OCI-M2 (cell line): ENCODE results near the gene ZBTB44.
"Not testable (repeated sequence)": the region's sequence is repeated elsewhere in the genome, so short reads cannot be mapped to it uniquely, and the experiment has no call there.

Source experiments
- DNase-seq: peaks from one replicate; lab custom pipeline; 2025; ENCODE audit not compliant: unreplicated experiment; lab: John Stamatoyannopoulos, UW

The ZBTB44 gene

DNA sequence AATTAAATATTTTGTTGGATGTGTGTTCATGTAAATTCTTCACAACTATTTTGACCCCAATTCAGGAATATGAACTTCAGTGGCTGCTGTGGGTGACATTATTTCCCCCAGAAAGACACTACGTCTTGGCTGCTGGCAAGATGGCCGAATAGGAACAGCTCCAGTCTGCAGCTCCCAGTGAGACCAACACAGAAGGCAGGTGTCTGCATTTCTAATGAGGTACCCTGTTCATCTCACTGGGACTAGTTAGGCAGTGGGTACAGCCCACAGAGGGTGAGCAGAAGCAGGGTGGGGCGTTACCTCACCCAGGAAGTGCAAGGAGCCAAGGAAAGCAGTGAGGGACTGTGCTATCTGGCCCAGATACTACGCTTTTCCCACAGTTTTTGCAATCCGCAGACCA is 65.3 kb downstream of the ZBTB44 start:
- no peak for DNase-seq

- DNase-seq = no peak
Measured at GRCh38 chr11:130247319-130247718, 67.4 kb downstream of the ZBTB44 start.

GRCh38 chr11:130246738-130247137 is 68.0 kb downstream of the ZBTB44 start:
- DNase-seq = no peak

GRCh38 chr11:130246270-130246669 is 68.4 kb downstream of the ZBTB44 start:
- no peak for DNase-seq

GRCh38 chr11:130245375-130245774 is 69.3 kb downstream of the ZBTB44 start:
- DNase-seq = not testable (repeated sequence)

DNA sequence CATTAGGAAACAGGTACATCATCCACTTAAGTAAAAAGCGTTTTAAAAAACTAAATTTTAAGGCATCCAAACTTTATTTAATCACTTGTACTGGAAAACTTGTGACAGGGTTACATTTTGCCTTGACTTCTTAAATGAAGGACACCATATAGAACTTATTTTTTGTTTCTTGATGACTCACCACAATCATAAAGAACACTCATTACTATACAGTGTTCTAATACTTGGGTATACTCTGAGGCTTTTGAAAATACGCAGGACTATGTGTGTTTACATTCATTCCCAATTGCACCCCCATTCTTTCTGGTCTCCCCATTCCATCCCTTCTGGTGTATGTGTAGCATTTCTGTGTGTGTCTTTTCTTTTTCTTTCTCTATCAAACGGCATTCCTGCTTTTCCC is 69.9 kb downstream of the ZBTB44 start:
- no peak for DNase-seq

- no peak for DNase-seq
Measured at GRCh38 chr11:130243816-130244215, 70.9 kb downstream of the ZBTB44 start.

DNA sequence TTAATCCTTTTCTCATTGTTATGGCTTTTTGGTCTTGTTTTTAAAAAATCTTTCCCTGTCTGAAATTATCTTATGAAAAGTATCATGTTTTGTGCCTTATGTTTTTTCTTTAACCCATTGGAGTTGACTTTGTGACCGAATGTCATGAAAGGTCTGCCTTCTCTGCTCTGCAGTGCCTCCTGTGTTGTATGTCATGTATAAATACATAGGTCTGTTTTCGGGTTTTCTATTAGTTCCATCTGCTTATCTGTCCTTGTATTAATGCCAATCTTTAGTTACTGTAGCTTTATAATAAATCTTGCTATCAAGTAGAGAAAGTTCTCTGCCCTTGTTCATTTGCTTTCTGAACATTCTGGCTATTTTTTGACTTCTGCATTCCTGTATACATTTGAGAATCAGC is 73.0 kb downstream of the ZBTB44 start:
- DNase-seq = no peak

DNA sequence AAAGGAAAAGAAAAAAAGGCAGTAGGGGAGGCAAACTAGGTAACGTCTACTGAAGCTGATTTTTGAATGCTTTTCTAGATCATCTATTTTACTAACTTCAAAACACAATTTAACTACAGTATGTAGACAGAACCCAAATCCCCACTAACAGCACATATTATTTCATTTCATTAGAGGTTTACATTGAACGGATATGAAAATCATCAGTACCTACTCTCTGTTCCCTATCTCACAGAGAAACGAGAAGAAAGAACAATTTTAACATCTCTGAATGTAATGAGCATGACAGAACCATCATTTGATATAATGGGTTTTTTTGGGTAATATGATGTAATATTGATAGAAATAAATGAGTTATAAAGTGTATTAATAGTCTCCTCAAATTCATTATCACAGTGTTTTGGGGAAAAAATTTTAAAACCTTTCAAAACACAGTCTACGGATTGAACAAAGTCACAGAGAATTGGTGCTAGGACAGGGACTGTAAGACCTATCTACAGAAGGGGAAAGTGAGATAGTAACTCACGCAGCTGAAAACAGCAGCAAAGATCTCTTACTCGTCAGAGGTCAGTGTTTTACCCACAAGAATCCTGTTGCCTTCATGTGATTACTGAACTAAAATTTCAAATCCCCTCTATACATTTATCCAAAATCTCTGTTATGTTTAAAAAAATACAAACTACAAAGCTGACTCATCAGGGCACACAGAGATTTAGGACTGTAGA is 77.3 kb downstream of the ZBTB44 start:
- DNase-seq = no peak

- DNase-seq = no peak
Measured at GRCh38 chr11:130234315-130234714, 80.4 kb downstream of the ZBTB44 start.

GRCh38 chr11:130233888-130234287 is 80.8 kb downstream of the ZBTB44 start:
- DNase-seq = not testable (repeated sequence)

GRCh38 chr11:130233486-130233885 is 81.2 kb downstream of the ZBTB44 start:
- DNase-seq = not testable (repeated sequence)

DNA sequence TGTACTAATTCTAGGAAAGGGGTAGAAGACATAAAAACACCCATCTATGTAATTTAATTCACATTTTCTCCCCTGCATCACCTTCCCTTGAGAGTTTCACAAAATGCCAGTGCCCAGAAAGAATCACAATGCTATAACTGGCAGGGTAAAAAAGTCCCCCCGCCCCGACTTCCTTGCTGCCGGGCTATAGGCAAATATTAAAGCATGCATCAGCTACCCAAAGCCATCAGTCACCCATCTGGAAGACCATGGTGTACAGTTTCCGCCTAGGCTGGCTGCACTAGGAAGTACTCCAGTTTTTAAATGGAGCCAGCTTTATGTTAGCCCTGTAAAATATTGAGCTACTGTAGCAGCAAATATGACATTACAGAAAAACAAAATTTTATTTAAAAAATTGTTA is 87.3 kb downstream of the ZBTB44 start:
- DNase-seq = no peak

GRCh38 chr11:130223291-130223971 is 91.3 kb downstream of the ZBTB44 start:
- no peak for DNase-seq

DNA sequence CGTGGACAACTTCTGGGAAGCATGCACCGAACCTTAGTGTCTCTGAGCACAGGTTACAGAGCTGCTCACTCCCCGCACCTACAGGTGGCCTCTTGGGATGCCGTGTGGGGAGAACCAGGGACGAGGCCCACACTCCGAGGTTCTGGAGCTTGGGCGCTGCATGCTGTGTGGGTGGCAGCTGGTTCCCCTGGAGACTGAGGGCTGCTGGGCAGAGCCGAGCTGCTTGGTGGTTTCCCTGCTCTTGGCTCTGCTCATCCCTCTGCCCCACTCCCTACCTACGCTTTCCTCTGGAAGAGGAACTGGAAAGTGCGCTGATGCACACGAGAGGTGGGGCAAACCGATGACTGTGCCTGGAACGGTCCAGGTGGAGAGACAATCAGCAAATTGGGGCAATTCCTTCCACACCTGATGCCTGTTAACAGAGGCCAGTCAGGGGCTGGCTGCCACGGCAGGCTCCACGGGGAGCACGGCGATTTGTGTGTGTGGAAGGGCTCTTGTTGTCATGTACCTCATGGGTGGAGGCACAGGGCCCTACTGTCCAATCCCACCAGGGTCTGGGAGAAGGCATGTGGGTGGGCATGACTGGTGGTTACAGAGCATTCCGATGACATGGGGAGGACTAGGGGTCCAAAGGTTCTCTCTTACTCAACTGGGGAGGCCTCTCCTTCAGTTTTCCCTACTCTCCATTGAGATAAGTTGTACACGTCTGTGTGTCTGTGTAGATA is 94.2 kb downstream of the ZBTB44 start:
- DNase-seq = no peak

DNA sequence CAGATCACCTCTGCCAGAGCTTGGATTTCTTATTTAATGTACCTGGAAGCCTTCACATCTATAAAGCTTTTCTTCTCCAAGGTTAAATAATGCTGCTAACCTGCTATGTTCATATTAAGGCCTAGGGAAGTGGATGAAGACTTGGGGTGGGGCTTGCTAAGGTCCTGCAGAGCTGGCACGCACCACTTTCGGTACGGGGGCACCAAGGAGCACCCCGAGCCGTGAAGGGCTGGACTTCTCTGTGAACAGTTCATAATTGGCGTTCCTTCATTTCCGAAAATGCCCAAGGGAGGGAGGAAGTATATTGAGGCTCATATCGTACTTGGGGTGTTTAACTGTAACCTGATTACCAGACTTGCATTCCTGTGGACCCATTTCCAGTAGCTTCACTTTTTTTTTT is 95.6 kb downstream of the ZBTB44 start:
- no peak for DNase-seq

DNA sequence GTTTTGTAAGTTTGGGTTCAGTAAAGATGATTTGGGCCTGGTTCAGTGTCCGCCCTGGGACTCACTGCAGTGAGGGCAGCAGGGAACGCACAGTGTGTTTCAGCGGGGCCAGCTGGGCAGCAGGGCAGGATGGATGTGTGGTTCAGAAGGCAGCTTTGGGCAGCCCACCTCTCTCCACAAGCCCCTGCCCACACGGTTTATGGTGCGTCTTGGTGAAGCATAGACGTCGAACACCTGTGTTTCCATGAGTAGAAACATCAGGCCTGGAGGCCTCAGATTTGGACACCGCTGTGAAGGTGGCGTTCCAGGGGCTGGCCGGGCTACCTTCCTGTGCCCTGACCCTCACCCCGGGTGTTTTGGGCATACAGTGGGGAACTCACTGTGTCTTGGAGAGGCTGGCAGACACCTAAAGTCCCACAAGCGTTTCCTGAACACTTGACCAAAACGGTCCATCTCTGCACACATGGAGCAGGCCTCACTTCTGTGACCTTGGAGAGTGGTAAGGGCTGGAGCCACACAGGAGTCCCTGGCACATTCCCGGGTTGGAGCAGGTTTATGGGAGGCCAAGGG is 96.1 kb downstream of the ZBTB44 start:
- DNase-seq = no peak

GRCh38 chr11:130217133-130218031 is 97.3 kb downstream of the ZBTB44 start:
- no peak for DNase-seq

DNA sequence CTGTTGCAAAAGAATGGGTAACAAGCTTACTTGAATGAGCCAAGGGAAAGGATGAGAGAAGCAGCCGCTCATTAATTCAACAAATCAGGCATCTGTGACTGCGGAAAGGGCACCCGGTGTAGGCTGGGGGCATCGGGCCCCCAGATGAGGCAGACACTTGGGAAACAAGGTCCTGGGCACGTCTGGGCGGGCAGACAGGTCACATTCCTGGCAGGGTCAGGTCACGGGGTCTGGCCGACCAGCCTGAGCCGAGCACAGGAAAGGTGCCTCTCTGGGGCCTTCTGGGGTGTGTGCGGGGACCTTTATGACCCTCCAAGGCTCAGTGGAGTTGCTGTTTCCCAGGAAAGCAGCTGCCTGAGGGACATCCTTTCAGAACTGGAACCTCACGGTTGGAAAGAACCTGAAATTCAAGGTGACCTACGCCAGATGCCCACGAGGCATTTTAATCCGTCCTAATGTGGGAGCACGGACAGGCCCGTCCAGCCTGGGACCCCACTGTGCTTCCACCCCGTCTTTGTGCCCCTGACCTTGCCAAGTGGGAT is 98.1 kb downstream of the ZBTB44 start:
- no peak for DNase-seq

DNA sequence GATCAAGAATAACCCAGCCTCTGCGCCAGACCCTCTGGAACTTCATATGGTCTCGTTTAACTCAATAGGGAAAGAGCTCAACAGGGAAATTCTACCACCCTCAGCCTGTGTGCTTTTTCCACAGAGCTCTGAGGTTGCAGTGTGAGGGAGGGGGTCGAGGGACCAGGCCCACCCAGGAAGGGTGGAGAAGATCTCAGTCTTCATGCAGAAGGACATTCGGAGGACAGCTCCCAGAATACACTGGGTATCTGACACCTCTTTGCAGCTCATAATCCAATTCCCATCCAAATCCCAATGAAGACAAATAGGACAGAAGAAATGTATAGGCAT is 98.5 kb downstream of the ZBTB44 start:
- DNase-seq = no peak
